DOHH2 (cell line): ENCODE measurements around the gene RPS14.

Source experiments
- EZH2phosphoT487 ChIP-seq: fragments of 200-600 bp; sonication (generic); IDR thresholded peaks from 2 replicates; pipeline ENCODE4 v1.6.1; 2017; ENCODE audit warnings: borderline replicate concordance, mild to moderate bottlenecking, antibody characterized with exemption, low read length, moderate library complexity, mixed read lengths
- TF ChIP-seq, protein P1 (sequence below): fragments of 200-600 bp; sonication (generic); IDR thresholded peaks from one replicate; pipeline ENCODE4 v1.5.1; 2014; ENCODE audit warnings: antibody characterized with exemption, mild to moderate bottlenecking, low read depth, low read length; ENCODE audit not compliant: poor library complexity, severe bottlenecking

GRCh38 chr5:150413176-150413901 lies 36.2 kb downstream of the RPS14 start:
- TF ChIP-seq, protein P1, sequence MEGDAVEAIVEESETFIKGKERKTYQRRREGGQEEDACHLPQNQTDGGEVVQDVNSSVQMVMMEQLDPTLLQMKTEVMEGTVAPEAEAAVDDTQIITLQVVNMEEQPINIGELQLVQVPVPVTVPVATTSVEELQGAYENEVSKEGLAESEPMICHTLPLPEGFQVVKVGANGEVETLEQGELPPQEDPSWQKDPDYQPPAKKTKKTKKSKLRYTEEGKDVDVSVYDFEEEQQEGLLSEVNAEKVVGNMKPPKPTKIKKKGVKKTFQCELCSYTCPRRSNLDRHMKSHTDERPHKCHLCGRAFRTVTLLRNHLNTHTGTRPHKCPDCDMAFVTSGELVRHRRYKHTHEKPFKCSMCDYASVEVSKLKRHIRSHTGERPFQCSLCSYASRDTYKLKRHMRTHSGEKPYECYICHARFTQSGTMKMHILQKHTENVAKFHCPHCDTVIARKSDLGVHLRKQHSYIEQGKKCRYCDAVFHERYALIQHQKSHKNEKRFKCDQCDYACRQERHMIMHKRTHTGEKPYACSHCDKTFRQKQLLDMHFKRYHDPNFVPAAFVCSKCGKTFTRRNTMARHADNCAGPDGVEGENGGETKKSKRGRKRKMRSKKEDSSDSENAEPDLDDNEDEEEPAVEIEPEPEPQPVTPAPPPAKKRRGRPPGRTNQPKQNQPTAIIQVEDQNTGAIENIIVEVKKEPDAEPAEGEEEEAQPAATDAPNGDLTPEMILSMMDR: no peak
- no peak for TF ChIP-seq EZH2phosphoT487
